RWPE1 (cell line): ENCODE data around the gene C1QA.

Experiments used
- CTCF ChIA-PET: fragments of 350-600 bp; sonication (Branson Sonifier 250); formaldehyde crosslinking; extraction: SDS; loops from one replicate; lab custom pipeline; 2021; lab: Yijun Ruan, JAX
- POLR2A ChIA-PET: fragments of 400-600 bp; formaldehyde crosslinking; extraction: SDS; loops from one replicate; lab custom pipeline; 2020; ENCODE audit warnings: antibody characterized with exemption; ENCODE audit not compliant: low non-redundant PET; lab: Yijun Ruan, JAX
- DNase-seq: peaks from one replicate; pipeline ENCODE4 v3.0.0; 2012; ENCODE audit warnings: low spot score
- H3K27ac ChIP-seq: fragments of 450-650 bp; 2 replicates; pipeline ENCODE4 v1.5.1; 2017
- TF ChIP-seq, protein P1 (sequence below): fragments of 450-650 bp; conservative IDR thresholded peaks from 2 replicates; pipeline ENCODE4 v1.5.1; 2017; ENCODE audit warnings: low read depth, mild to moderate bottlenecking

The C1QA gene

DNA sequence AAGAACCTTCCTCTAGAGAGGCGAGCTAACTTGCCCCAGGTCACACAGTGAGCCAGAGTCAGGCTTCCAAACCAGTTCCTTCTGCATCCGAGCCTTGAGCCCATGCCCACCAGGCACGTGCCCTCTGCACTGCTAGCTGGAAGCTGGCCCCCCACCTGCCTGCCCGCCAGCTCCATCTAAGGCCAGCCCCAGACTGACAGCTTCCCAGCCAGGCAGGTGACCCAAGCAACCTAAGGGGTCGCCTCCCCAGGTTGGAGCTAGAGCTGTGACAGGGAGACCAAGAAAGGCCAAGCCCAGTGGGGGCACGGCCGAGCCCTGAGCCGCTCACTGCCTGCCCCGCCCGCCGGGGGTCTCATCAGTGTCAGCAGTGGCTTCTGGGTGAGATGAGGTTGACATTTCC is 19.9 kb upstream of the C1QA start:
- no peak for DNase-seq
- TF ChIP-seq, protein P1, sequence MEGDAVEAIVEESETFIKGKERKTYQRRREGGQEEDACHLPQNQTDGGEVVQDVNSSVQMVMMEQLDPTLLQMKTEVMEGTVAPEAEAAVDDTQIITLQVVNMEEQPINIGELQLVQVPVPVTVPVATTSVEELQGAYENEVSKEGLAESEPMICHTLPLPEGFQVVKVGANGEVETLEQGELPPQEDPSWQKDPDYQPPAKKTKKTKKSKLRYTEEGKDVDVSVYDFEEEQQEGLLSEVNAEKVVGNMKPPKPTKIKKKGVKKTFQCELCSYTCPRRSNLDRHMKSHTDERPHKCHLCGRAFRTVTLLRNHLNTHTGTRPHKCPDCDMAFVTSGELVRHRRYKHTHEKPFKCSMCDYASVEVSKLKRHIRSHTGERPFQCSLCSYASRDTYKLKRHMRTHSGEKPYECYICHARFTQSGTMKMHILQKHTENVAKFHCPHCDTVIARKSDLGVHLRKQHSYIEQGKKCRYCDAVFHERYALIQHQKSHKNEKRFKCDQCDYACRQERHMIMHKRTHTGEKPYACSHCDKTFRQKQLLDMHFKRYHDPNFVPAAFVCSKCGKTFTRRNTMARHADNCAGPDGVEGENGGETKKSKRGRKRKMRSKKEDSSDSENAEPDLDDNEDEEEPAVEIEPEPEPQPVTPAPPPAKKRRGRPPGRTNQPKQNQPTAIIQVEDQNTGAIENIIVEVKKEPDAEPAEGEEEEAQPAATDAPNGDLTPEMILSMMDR, result no peak
- POLR2A ChIA-PET, result no interaction called here
- no peak overlapping the region for H3K27ac ChIP-seq
- CTCF ChIA-PET, result no interaction called here

DNA sequence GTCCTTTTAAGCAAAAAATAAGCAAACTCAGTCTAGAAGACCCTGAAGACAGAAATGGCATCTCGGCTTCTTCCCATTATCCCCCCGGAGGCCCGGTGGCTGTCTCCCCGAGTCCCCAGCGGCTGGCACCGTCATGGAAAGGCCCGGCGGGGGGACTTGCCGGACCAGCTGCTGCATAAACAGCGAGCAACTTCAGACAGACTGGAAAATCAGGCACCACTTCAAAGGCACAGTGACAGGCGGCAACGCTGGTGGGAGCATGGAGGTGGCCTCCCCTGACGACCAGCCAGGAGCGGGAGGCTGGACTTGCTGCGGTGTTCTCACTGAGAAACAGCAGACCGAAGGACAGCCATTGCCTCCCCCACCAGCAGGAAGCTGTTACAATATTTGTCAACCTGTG is 18.4 kb upstream of the C1QA start:
- H3K27ac ChIP-seq, result no peak overlapping the region
- DNase-seq, result no peak
- CTCF ChIA-PET, result interaction anchor here (0.6 kb wide), 1 partner anchor 86 kb away, joined by 4 read pairs; no protein-coding TSS in a partner anchor
- POLR2A ChIA-PET, result no interaction called here
- TF ChIP-seq, protein P1, result no peak

DNA sequence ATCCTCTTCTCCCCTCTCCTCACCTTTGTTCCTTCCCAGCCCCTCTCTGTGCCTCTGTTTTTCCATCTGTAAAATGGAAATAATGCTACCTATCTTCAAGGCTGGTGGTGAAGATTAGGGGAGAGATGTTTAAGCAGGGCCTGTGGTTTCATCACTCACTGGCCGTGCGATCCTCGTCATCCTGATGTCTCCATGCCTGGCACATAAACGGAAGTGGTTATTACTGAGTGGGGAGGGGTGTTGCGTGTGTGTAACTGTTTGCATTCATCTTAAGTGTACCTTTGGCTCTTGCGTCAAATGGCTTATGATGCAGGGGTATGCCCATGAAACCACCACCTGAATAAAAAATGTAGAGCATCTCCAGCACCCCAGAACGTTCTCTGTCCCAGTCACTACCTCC is 17.2 kb upstream of the C1QA start:
- no peak overlapping the region for H3K27ac ChIP-seq
- POLR2A ChIA-PET, result no interaction called here
- CTCF ChIA-PET, result no interaction called here

DNA sequence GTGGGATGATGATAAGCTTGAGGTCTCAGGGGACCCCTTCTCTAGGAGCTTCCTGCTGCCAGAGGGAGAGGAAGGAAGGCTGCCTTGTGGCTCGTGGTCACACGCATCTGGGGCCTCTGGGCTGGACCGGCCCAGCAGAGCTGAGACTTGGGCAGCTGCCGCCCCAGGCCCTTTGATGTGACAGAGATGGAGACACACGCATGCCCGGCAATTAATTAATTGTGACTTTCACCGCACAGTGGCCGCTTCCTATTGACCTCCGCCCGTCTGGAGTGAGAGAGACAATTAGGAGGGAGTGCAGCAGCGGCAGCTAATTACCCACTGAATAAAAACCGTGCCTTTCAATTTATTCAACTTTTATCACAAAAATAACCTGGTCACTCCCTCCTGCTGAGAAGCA is 16.6 kb upstream of the C1QA start:
- no peak overlapping the region for H3K27ac ChIP-seq
- POLR2A ChIA-PET, result no interaction called here
- TF ChIP-seq, protein P1, result no peak
- CTCF ChIA-PET, result interaction anchor here (0.7 kb wide), 1 partner anchor 27 kb away, joined by 3 read pairs; no protein-coding TSS in a partner anchor
- no peak for DNase-seq

More for the DNA sequence above, 17.2 kb upstream of the C1QA start:
- DNase-seq, result no peak
- TF ChIP-seq, protein P1, result no peak

DNA sequence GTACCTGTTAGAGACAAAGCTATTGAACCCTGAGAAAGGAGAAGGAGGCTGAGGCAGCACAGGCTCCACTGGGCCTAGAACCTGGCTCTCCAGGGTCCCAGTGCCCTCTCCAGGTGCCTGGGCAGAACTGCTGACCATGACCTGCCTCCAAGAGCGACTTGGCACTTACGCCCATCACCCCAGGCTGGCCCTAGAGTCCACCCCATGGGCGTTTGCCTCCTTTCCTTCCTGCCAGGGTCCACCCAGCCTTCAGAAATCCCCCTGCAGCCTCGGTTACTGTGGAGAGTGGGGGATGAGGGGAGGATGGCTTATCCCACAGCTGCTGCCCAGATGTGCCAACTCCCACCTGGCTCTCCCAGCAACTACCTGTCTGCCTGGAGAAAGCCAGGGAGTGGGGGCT is 14.7 kb upstream of the C1QA start:
- ChIA-PET POLR2A (no interaction called here), CTCF (interaction anchor here (0.6 kb wide), 1 partner anchor 641 kb away, joined by 6 read pairs; no protein-coding TSS in a partner anchor)
- DNase-seq, result no peak
- no peak overlapping the region for H3K27ac ChIP-seq
- TF ChIP-seq, protein P1, result no peak

DNA sequence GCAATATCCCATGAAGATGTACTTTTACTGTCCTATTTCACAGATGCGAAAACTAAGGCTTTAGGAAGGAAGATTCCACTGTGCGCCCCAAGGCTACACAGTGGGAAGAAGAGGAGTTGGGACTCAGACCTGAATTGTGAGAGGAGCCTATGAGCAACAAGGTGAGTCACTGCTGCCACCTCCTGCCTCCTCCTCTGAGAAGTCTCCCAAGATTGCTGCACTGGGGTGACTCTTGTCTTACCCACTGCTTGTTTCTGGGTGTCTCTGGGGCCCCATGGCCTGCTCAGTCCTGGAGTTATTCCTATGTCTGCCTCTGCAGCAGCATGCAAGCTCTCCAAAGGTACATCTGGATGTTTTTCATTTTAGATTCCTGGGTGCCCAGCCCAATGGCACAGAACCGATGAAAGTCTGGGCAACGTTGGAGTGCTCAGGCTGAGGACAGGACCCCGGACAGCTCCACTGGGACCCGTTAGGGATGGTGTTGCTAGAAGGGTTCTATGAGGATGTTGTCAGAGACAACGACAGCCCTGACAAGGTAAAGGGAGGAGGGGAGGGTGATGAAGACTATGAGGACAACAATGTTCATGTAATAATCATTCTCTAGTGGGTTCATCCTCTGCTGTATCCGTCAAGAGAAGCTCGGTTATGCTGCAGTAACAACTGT is 11.0 kb upstream of the C1QA start:
- DNase-seq, result no peak
- ChIA-PET POLR2A (no interaction called here), CTCF (interaction anchor here (0.6 kb wide), 1 partner anchor 217 kb away, joined by 3 read pairs; no protein-coding TSS in a partner anchor)
- no peak overlapping the region for H3K27ac ChIP-seq
- TF ChIP-seq, protein P1, result no peak
